ENCODE measurements around the gene DOCK2.

The DOCK2 gene

DNA sequence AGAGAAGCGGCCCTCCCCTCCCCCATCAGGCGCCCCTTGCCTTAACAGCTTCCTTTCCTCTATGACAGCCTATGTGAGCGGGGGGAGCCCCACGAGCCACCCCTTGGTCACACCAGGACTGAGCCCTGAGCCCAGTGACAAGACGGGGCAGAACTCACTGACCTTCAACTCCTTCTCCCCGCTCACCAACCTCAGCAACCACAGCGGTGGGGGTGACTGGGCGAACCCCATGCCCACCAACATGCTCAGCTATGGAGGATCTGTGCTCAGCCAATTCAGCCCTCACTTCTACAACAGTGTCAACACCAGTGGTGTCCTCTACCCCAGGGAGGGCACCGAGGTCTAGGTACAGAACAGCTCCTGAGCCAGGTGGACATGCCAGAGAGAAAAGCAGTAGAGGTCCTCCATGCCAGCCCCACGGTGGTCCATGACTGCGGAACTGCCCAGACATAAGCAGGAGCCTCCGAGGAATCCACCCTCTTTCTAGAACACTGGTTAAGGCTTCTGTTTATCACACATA lies 471.3 kb downstream of the DOCK2 start:
- Histone ChIP-seq H3K27ac (no peak overlapping the region), H3K36me3 (ENCODE audit: insufficient read depth) (no peaks in the 10 kb centered on the region), H3K4me2 (no peak overlapping the region), H3K27me3 (ENCODE audit: insufficient read depth, low read depth) (no peaks in the 10 kb centered on the region), H4K20me1 (ENCODE audit: insufficient read depth) (no peaks in the 10 kb centered on the region), H2AFZ (ENCODE audit: low read depth) (no peak overlapping the region), H3K4me1 (ENCODE audit: low read depth, poor library complexity, severe bottlenecking) (no peaks in the 10 kb centered on the region), H3K79me2 (ENCODE audit: insufficient read depth, low read depth) (no peaks in the 10 kb centered on the region), H3K4me3 (IDR thresholded peaks at IDR 0.05; ENCODE audit: insufficient read depth, low read depth, low read length) (no peak overlapping the region), H3K9ac (no peak overlapping the region)
- TF ChIP-seq, protein P1, sequence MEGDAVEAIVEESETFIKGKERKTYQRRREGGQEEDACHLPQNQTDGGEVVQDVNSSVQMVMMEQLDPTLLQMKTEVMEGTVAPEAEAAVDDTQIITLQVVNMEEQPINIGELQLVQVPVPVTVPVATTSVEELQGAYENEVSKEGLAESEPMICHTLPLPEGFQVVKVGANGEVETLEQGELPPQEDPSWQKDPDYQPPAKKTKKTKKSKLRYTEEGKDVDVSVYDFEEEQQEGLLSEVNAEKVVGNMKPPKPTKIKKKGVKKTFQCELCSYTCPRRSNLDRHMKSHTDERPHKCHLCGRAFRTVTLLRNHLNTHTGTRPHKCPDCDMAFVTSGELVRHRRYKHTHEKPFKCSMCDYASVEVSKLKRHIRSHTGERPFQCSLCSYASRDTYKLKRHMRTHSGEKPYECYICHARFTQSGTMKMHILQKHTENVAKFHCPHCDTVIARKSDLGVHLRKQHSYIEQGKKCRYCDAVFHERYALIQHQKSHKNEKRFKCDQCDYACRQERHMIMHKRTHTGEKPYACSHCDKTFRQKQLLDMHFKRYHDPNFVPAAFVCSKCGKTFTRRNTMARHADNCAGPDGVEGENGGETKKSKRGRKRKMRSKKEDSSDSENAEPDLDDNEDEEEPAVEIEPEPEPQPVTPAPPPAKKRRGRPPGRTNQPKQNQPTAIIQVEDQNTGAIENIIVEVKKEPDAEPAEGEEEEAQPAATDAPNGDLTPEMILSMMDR (conservative IDR thresholded peaks at IDR 0.05; ENCODE audit: low read depth, low read length), result no peak

DNA sequence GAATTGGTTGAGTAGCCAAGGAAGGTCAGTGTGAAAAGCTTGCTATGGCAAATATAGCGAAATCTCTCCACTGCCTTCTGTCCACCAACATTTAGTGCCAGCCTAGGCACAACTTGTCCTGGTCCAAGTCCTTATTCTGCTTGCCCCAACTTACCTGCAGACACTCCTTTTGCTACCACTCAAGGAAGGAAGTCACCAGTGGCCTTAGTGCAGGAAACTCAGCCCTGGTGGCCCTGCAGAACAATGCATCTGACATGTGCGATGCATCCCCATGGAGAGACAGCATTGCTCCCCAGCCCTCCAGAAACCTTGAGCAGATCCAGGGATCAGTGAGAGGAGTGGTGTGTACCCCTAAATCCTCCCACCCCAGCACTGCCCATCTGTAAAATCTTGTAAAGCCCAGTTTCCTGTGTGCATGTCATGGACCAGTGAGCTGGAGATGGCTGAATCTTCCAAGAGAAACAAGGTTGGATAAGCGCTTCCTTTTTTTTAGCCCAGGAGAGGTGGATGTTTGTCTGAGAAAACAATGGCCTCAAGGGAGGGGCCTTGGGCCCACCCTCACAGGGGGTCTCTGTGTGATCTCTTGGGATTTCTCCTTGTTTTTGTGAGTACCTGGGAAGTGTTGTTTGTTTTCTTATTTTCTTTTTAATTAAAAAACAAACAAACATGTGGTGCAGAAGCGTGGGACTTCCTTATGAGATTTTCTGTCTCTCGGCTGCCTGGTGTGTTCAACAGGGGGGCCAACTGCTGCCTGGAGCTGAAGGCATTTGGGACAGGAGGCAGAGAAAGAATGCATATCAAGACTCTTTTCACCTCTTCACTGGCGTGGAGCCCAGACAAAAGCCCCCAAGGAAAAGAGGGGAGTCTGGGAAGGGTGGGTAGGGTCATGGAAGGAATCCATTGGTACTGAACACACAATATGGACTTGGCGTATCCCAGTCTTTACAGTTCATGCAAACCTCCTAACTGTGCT lies 472.3 kb downstream of the DOCK2 start:
- Histone ChIP-seq H3K27me3 (ENCODE audit: insufficient read depth, low read depth) (no peaks in the 10 kb centered on the region), H3K4me3 (IDR thresholded peaks at IDR 0.05; ENCODE audit: insufficient read depth, low read depth, low read length) (no peak overlapping the region), H3K36me3 (ENCODE audit: insufficient read depth) (no peaks in the 10 kb centered on the region), H2AFZ (ENCODE audit: low read depth) (no peak overlapping the region), H3K27ac (no peak overlapping the region), H3K4me2 (no peak overlapping the region), H3K4me1 (ENCODE audit: low read depth, poor library complexity, severe bottlenecking) (no peaks in the 10 kb centered on the region), H3K79me2 (ENCODE audit: insufficient read depth, low read depth) (no peaks in the 10 kb centered on the region), H3K9ac (no peak overlapping the region), H4K20me1 (ENCODE audit: insufficient read depth) (no peaks in the 10 kb centered on the region)
- TF ChIP-seq, protein P1 (conservative IDR thresholded peaks at IDR 0.05; ENCODE audit: low read depth, low read length), result no peak

DNA sequence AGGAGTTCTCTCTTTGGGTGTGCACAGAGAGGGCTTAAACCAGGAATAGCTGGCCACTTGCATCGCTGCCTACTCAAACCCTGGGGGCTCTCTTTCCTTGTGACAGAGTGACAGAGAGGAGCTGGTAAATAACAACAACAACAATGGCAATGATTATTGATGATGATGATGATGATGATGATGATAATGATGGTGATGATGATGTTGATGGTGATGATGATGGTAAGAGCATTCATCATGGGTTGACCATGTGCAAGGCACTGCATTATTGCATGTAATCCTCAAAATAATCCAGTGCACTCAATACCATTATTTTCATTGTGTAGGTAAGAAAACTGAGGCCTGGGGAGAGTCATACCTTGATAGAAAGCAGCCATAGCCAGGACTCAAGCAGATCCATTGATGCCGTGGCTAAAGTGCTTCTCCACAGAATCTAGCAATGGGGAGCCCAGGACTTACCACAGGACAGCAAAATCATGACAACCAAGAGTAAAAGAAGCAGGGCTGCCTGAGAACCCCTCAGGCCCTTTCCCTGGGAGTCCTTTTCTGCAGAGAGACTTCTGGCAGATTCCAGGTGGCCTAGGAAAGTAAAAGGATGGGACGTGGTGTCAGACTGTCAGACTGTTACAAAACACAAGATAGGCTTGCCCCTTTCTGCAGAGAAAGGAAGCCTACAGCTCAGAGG lies 473.5 kb downstream of the DOCK2 start:
- H3K4me2 ChIP-seq, result no peak overlapping the region
- no peaks in the 10 kb centered on the region for H3K4me1 ChIP-seq (ENCODE audit: low read depth, poor library complexity, severe bottlenecking)
- H3K36me3 ChIP-seq (ENCODE audit: insufficient read depth), result no peaks in the 10 kb centered on the region
- no peaks in the 10 kb centered on the region for H4K20me1 ChIP-seq (ENCODE audit: insufficient read depth)
- no peak overlapping the region for H3K4me3 ChIP-seq (IDR thresholded peaks at IDR 0.05; ENCODE audit: insufficient read depth, low read depth, low read length)
- H3K79me2 ChIP-seq (ENCODE audit: insufficient read depth, low read depth), result no peaks in the 10 kb centered on the region
- TF ChIP-seq, protein P1 (conservative IDR thresholded peaks at IDR 0.05; ENCODE audit: low read depth, low read length), result no peak
- H3K27me3 ChIP-seq (ENCODE audit: insufficient read depth, low read depth), result no peaks in the 10 kb centered on the region
- no peak overlapping the region for H2AFZ ChIP-seq (ENCODE audit: low read depth)
- H3K27ac ChIP-seq, result no peak overlapping the region
- no peak overlapping the region for H3K9ac ChIP-seq

DNA sequence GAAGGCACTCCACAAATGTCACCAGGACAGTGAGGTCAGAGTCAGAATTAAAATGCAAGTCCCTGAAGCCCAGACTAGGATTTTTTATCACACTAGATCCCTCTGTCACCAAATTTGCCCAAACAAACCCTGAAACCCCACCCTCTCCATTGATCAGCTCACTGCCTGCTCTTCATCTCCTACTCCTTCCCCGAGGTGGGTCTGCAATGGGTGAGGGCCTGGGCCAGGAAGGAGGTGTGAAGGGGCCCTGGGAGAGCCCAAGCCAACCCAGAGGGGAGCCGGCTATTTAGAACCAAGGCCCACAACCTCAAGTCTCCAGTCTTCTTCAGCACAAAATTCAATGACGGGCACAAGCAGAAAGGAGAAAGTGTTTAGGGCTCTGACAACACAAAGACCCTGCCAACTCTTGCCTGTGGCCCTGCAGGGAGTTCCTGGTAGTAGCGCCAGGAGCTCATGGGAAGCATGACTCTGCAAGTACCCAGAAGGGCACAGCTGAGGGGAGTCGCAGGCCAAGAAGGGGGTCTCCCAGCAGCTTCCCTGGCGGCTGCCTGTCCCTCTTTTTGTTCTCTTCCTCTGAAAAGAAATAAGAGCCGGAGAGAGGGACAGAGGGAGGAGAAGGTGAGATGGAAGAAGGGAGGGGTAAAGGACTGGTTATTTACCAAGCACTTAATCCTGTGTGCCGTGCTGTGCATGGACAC lies 474.2 kb downstream of the DOCK2 start:
- TF ChIP-seq, protein P1 (conservative IDR thresholded peaks at IDR 0.05; ENCODE audit: low read depth, low read length), result no peak
- Histone ChIP-seq H2AFZ (ENCODE audit: low read depth) (no peak overlapping the region), H3K27me3 (ENCODE audit: insufficient read depth, low read depth) (no peaks in the 10 kb centered on the region)

More for the DNA sequence above, 474.2 kb downstream of the DOCK2 start:
- H3K4me1 ChIP-seq (ENCODE audit: low read depth, poor library complexity, severe bottlenecking), result no peaks in the 10 kb centered on the region
- H3K79me2 ChIP-seq (ENCODE audit: insufficient read depth, low read depth), result no peaks in the 10 kb centered on the region
- H3K36me3 ChIP-seq (ENCODE audit: insufficient read depth), result no peaks in the 10 kb centered on the region
- no peak overlapping the region for H3K27ac ChIP-seq
- H3K9ac ChIP-seq, result no peak overlapping the region
- H3K4me2 ChIP-seq, result no peak overlapping the region
- no peaks in the 10 kb centered on the region for H4K20me1 ChIP-seq (ENCODE audit: insufficient read depth)
- no peak overlapping the region for H3K4me3 ChIP-seq (IDR thresholded peaks at IDR 0.05; ENCODE audit: insufficient read depth, low read depth, low read length)

Data from KMS-11 (cell line).